Measurements from ENCODE around the gene MEX3A.

GRCh38 chr1:156108664-156109241 lies 26.5 kb upstream of the MEX3A start:
- TF ChIP-seq POLR2AphosphoS5 (IDR thresholded peaks at IDR 0.05; ENCODE audit: insufficient read depth, low read depth, low read length) = no peak
- TF ChIP-seq POLR2A (IDR thresholded peaks at IDR 0.05; ENCODE audit: low read depth, low read length) = no peak
- no peak for TF ChIP-seq CTCF (IDR thresholded peaks at IDR 0.05; ENCODE audit: extremely low read depth in 1 of 2, insufficient read depth in 1 of 2, low read depth in 1 of 2, low read length in 2 of 2)

Data from endothelial cell of umbilical vein (primary cell).